Thoracic aorta (tissue), 2 donors: ENCODE measurements around the gene GNAZ. TPM values are rescaled to one million over a fixed set of nuclear protein-coding genes. Genes with fewer than 3 reads are reported as not detected.

Experiments
- ATAC-seq: fragments of 150-250 bp; one replicate; pipeline ENCODE4 v1.8.0; 2017; ENCODE audit warnings: low read depth; ENCODE audit not compliant: insufficient number of reproducible peaks, low FRiP score
- DNase-seq: peaks from one replicate; pipeline ENCODE4 v3.0.0-alpha.2; 2020; ENCODE audit warnings: low spot score
- H3K27ac ChIP-seq, 2 donors: fragments of 200-600 bp; sonication (generic); 1 replicate in 1 of 2; 2 replicates in 1 of 2; pipeline ENCODE4 v1.5.1; 2016; ENCODE audit warnings: mild to moderate bottlenecking in 2 of 2, moderate library complexity in 2 of 2
- H3K27me3 ChIP-seq: fragments of 200-600 bp; sonication (generic); replicated peaks from 2 replicates; pipeline ENCODE4 v1.6.0; 2016; ENCODE audit warnings: mild to moderate bottlenecking; ENCODE audit not compliant: insufficient read depth
- H3K36me3 ChIP-seq: fragments of 200-600 bp; sonication (generic); one replicate; pipeline ENCODE4 v1.5.1; 2016
- H3K4me1 ChIP-seq, 2 donors: fragments of 200-600 bp; sonication (generic); 1 replicate in 1 of 2; 2 replicates in 1 of 2; pipeline versions ENCODE4 v1.5.1 to v1.6.0; 2016; ENCODE audit warnings: low read depth in 2 of 2, mild to moderate bottlenecking in 1 of 2; ENCODE audit not compliant: control insufficient read depth in 1 of 2
- H3K4me3 ChIP-seq: fragments of 200-600 bp; sonication (generic); 2 replicates; pipeline ENCODE4 v1.5.1; 2016; ENCODE audit warnings: mild to moderate bottlenecking
- H3K9me3 ChIP-seq: fragments of 200-600 bp; sonication (generic); 2 replicates; pipeline ENCODE4 v1.5.1; 2016
- CTCF ChIP-seq: fragments of 200-600 bp; sonication (generic); IDR thresholded peaks from one replicate; pipeline ENCODE4 v1.5.1; 2019; ENCODE audit warnings: antibody characterized with exemption
- total RNA-seq, 2 donors: library from RNA; depleted of rRNA; stranded (reverse); fragments of >200 nt; gene quantifications; one replicate each; pipeline versions ENCODE4 v1.1.0 to v1.2.3, GENCODE V29; 2016

The GNAZ gene
- total RNA-seq, 2 donors from 2014 or later, result 3.9 to 5.4 TPM

GRCh38 chr22:23029521-23030228 is 40.6 kb upstream of the GNAZ start:
- Histone ChIP-seq H3K4me1 (no peaks in the 10 kb centered on the region), H3K27me3 (no peaks in the 10 kb centered on the region), H3K4me3 (no peak overlapping the region), H3K27ac (no peak overlapping the region), H3K9me3 (no peaks in the 10 kb centered on the region), H3K36me3 (no peaks in the 10 kb centered on the region)
- DNase-seq (no peak), ATAC-seq (no peak)
- TF ChIP-seq CTCF, result no peak

DNA sequence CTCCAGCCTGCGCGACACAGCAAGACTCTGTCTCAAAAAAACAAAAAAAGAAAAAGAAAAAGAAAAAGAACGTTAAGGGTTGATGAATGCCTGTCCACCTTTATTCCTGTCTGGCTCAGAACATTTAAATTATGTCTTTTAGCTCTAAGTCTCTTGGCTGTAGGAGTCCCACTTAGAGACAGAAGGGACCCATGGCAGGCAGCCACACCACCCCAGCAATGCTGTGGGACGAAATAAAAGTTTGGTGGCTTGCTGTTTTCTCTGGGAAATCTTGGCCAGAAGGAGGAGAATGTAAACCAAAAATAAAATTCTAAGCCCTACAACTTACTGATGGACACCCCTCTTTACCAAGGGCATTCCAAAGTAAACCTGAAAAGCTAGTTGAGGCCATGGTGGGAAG is 38.9 kb upstream of the GNAZ start:
- ATAC-seq (no peak), DNase-seq (no peak)
- Histone ChIP-seq H3K27me3 (no peaks in the 10 kb centered on the region), H3K36me3 (no peaks in the 10 kb centered on the region), H3K4me1 (no peaks in the 10 kb centered on the region), H3K27ac (no peak overlapping the region), H3K9me3 (no peaks in the 10 kb centered on the region), H3K4me3 (no peak overlapping the region)
- TF ChIP-seq CTCF, result no peak

DNA sequence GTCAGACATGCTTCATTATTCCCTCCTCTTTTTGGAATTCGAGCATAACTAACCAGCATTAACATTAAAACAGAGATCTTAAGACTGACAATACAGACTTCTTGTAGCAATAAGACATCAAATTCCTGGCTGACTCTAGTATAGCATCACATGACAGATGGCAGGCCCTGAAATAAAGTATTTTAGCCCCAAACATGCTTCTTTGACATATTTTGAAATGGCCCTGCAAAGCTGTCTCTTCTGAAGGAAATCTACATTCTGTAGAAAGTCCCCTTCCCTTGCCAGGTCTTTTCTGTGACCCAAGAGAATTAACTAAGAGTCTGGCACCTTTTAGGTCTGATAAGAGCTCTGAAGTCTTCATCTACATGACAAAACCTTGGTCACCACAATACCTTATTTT is 38.5 kb upstream of the GNAZ start:
- TF ChIP-seq CTCF, result no peak
- Histone ChIP-seq H3K27me3 (no peaks in the 10 kb centered on the region), H3K4me3 (no peak overlapping the region), H3K36me3 (no peaks in the 10 kb centered on the region), H3K4me1 (no peaks in the 10 kb centered on the region), H3K9me3 (no peaks in the 10 kb centered on the region), H3K27ac (no peak overlapping the region)
- ATAC-seq (no peak), DNase-seq (no peak)

- no peaks in the 10 kb centered on the region for H3K9me3 ChIP-seq
- no peaks in the 10 kb centered on the region for H3K36me3 ChIP-seq
- no peak overlapping the region for H3K4me3 ChIP-seq
- DNase-seq (no peak), ATAC-seq (no peak)
- no peaks in the 10 kb centered on the region for H3K4me1 ChIP-seq
- no peaks in the 10 kb centered on the region for H3K27me3 ChIP-seq
- no peak for TF ChIP-seq CTCF
- H3K27ac ChIP-seq, result no peak overlapping the region
Observed at GRCh38 chr22:23032658-23033057, 37.7 kb upstream of the GNAZ start.

DNA sequence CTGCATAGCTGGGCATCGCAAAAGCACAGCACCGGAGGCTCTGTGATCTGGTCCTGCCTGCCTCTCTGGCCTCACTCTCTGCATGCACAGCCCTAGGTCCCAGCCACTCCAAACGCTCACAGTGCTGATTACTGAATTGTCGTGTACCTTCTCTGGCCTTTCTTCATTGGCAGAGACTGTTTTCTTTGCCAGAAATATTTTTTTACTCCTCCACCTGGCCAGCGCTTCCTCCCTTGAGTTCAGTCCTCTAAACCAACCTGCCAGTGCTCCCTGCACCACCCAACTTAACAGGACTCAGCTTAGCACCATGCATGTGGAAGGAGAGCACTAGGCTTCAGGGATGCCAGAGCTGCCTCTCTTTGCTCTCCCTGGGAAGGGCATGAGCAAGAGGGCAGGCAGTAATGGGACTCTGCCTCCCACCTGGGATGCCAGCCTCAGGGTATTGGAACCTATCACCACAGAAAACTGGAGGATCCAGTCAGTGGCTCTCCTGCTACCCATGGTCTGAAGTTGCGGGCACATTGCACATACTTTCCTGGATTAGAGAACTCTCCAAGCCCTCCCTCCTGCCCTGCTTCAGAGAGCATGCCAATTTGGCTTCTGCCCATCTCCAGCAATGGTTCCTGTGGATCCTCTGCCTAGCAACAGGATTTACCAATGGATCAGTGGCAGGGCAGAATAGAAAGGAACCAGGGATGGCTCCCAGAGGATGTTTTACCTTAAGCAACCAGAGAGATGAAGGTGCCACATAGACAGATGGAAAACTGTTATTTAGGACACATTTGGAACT is 37.0 kb upstream of the GNAZ start:
- DNase-seq, result no peak
- Histone ChIP-seq H3K9me3 (no peaks in the 10 kb centered on the region), H3K36me3 (no peaks in the 10 kb centered on the region), H3K27me3 (no peaks in the 10 kb centered on the region), H3K4me3 (no peak overlapping the region), H3K4me1 (no peaks in the 10 kb centered on the region), H3K27ac (no peak overlapping the region)
- no peak for ATAC-seq
- TF ChIP-seq CTCF, result no peak
